ENCODE results near the gene LHX8.
A peak's percentile ranks its signal among the peaks of the same experiment; 100 is the strongest.
"Not testable (repeated sequence)": the region's sequence is repeated elsewhere in the genome, so short reads cannot be mapped to it uniquely, and the experiment has no call there.

The LHX8 gene

DNA sequence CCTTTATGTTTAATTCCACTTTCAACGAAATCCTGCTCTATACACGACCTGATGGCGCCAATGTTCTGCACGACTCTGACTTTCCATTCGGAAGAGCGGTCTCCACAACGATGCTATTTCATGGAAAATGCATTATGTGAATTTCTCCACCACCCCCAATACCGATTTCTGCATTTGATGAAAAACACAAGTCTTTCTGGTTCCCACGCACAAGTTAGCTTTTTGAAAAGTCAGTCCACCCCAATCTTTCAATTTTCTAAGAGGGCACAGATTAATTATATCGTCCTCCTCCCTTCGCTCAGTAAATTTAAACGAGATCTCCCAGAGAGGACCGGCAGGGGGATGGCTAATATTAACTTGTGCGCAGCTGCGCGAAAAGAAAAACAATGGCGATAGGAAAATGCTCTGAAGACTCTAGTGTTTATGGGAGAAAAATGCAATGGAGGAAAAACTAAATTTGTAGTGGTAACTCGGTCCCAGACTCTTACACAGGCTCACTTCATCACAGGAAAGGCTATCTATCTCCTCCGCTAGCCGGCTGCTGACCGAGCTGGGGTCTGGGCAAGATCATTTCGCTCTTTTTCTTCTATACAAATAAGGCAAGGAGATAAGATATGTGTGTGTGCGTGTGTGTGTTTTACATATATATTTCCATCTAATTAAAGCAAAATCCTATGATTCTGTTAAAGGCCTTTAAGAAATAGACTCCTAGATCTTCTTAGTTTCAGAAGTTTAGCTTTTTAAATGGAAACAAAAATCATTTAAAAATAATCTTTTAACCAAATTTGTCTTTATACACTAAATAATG lies 1.2 kb upstream of the LHX8 start:
- DNase-seq (ENCODE audit: low spot score), result peak; percentile 61

DNA sequence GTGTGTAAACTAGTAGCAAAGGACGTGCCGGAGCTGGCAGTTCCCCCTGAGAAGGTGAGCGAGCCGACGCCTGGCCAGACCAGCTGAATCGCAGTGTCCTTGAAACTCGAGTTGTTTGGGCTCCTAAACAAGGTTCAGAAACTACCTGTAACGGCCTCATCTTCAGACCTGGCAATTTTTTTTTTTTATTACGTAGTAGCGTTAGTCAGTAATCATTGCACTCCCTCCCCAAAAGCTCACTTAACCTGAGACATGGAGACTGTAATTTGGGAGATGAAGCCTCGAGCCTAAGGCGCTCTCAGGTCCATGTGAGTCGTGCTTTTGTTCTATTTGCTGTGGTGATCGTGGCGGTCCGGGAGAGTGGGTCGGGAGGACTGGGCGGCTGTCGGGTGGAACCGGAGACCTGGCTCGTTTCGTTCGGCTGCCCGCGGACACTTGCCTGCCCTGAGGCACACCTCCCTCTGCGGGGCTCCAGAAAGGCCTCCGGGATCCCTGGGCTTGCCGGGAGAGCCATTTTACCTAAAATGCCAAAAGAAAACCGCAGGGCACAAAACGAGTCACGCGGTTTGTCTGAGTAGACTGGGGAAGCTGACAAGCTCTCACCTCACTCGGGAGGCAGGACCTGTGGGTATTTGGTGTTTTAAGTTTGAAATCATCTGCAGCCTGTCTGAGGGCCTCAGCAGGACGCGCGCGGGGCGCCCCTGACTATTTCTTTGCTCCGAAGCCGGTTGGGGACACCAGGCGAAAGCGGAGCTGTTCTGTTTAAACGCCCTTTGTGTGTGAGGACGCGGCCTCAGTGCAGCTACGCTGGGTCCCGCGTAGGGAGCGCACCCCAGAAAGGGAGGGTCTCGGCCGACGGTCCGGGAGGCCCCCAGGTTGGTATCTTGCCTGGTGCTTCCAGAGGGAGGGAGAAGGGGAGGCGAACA lies 722 bp downstream of the LHX8 start:
- DNase-seq (ENCODE audit: low spot score), result peak; percentile 74

DNA sequence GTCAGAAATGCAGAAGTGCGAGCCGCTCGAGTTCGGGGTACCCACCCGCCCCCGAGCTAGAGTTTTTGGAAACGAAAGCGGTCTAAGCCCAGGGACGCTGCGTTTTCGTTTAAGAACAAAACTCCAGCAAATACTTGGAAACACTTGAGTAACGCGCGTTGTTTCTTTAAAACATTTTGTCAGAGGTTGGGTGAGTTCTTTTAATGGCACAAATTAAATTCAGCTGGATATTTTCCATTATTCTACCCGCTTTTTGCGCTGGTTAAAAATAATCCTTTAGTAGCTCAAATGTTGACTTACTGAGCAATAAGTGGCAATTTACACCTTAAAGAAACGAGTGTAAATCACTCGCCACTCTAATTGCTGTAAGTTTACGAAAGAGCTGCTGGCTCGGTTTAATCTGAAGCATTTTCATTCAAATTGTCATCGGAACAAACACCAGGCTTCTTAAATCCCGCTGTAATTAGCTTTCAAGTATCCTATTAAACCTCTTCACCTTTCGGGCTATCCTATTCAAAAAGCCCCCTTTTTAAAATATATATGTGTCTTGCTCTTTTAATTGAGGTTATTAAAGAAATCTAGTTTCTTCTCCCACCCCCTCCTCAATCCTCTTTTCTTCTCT lies 1.5 kb downstream of the LHX8 start:
- DNase-seq (ENCODE audit: low spot score), result no peak

DNA sequence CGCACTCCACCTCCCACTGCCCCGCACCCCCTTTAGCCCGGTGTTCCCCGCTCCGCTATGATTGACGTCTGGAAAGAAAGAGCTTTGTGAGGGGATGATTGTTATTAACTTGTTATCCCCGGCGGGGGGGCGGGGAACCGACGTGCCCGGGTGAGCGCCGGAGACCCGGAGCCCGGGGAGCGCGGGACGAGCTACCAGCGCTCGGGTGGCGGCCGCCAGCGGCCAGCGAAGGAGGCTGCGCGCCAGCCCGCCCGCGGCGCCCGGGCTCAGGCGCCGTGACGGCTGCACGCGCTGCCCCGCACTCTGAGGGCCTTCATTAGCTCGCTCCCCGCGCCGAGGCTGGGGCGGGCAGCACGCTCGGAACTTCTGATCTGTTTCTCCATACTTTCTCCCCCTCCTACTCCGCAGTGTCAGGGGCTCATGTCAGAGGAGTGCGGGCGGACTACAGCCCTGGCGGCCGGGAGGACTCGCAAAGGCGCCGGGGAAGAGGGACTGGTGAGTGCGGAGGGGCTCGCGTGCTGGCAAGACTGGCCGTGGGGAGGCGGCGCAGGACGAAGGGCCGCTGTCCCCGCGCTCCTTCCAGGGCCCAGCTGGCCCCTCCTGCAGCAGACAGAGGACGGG lies 2.1 kb downstream of the LHX8 start:
- DNase-seq (ENCODE audit: low spot score), result peak; percentile 66

DNA sequence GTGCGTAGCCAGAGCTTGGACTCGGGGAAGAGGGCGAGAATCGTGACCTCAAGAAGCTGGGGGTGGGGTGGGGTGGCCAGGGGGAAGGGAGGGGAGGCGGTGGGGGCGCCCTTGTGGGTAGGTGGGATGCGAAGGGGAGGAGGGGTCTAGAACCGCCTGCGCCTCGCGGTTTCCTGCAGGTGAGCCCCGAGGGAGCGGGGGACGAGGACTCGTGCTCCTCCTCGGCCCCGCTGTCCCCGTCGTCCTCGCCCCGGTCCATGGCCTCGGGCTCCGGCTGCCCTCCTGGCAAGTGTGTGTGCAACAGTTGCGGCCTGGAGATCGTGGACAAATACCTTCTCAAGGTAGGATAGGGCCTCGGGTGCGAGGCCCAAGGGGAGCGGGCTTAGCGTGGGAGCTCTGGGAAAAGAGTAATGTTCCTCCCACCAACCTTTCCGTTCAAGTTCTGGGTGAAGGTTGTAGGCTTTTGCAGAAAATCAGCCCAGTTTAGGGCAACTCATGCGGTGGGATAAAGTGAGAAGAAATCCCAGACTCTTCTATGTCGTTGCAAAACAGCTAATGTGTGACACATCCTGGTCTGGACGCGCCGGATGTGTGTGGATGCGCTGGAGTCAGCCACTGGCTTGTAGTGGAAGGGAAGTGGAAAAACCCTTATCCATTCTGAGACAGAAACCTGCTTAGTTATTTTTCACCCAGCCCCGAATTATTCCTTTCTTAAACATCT lies 2.9 kb downstream of the LHX8 start:
- peak; percentile 56 for DNase-seq (ENCODE audit: low spot score)

DNA sequence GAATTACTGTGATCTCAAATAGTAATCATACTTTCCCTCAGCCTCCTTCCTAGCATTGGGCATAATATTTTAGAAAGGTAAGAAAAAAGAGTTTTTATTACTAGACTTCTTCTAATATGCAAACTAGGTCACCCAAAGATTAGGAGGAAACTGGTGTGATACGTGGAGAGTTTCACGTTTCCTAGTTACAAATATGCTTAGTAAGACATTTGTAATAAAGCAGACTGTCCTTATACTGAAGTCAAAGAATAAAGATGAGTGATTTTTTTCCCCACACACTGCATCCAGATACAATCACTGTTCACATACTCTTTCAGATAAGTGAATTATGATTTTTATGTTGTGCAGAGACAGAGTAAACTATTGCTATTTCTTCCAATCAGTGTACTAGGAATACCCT lies 17.9 kb downstream of the LHX8 start:
- DNase-seq (ENCODE audit: low spot score), result no peak

DNA sequence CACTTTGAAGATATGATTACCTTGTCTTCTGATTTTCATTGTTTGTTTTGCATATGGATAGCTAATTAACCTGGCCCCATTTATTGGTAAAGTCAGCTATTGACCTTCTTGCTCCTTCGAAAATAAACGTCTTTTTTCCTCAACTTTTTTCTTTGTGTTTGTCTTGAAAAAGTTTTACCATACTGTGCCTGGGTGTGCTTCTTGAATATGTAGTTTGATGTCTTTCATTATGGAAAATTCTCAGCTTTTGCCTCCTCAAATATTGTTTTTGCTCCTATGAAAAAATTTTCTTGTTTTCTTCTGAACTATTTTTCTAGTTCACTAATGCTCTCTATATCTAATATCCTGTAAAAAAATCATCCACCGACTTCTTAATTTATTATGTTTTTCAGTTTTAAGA lies 25.0 kb downstream of the LHX8 start:
- no peak for DNase-seq (ENCODE audit: low spot score)

DNA sequence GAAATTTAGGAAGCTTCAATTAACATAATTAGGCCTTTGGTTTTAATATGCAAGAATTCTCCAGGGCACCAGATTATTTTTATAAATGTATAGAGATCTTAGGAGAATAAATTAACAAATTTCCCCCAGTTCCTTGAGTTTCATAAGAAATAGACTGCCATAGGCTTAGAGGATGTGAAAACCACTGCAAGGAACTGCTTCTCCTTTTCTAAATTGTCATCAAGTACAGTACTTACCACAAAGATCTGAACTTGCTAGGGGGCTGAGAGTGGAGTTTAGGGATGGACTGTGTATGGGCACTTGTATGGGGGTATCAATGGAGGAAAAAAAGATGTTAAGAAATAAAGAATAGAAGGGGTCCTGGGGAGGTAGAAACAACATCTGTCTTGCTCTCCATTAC lies 31.1 kb downstream of the LHX8 start:
- DNase-seq (ENCODE audit: low spot score), result no peak

DNA sequence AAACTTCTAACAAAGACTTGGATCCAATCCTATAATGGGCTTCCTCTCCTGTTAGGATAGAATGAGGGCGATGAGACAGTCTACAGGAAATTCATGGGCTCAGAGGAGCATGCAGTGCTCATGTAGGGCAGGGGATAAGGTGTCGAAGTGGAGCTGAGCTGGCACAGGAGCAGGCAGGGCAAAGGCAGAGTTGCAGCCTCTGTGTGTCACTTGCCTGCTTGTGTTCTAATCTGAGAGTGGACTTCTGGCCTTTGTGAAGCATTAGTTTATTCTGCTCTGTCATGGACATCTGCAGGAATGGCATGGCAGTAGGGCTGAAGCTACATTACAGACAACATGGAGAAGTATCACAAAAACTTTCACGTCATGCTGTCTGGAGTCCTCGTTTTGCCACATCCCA lies 32.6 kb downstream of the LHX8 start:
- no peak for DNase-seq (ENCODE audit: low spot score)

DNA sequence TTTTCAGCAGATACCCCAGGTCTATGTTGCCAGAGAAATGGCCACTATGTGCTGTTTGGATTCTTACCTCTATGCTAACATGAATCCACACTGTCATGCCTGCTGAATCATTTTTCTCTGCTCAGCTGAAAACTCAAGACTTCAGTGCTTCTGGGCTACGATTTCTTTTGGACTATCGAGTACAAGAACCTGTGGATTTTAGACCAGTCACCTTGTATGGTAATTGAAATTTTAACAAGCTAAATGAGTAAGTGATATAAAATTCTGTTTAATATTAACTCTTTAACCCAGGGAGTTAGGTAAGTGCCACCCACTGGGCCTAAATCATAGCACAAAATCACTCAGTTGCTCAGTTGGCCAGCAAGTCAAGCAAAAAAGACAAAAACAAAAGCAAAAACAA lies 35.8 kb downstream of the LHX8 start:
- no peak for DNase-seq (ENCODE audit: low spot score)

DNA sequence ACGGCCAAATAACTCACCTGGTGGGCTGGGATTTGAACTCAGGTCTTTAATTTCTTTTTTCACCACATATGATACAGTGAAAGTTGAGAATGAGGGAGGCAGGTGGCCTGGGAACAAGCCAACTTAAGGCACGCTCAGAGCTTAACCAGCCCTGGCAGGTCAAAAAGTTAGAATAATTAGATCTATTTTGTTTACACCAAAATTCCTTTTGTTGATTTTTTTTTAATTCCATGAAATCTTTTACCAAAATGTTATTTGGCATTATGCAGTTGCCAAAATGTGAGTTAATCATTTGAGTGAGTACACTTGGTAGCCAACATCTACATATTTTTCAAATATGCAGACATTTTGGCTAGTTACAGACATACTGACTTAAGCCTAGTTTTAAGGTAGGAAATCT lies 36.8 kb downstream of the LHX8 start:
- DNase-seq (ENCODE audit: low spot score), result no peak

DNA sequence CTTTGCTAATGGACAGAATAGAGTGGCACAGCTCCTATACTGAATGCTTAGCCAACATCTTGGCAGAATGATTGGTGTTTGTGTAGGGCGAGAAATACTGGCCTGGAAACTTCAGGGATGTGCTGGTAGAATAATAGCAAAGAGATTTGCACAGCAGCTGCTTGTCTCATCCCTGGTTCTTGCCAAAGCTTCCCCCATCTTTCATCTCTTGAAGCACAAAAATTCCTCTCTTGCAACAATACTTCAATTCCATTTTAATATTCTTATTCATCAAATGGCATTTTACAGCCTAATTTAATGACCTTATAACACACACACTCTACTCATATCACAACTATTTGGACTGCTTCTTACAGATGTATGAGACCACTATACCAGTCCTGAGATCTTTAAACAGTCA lies 37.7 kb downstream of the LHX8 start:
- DNase-seq (ENCODE audit: low spot score), result no peak

DNA sequence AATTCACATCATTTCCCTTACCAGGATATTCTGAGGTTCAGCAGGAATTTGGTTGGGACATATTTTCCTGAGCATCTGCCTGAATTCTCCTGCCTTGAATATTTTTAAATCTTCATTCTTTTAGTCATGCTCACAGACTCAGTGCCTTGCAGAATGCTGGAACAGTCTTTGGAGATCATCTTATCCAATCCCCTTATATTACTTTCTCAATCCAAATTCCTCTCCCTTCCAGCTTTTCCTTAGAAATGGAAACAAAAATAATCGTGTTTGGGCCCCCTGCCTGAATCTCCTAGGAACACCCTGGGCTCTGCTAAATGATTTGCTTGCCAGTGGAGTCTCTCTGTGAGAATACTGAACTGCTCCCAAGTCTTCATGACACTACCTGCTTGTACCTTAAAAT lies 38.4 kb downstream of the LHX8 start:
- DNase-seq (ENCODE audit: low spot score), result no peak

DNA sequence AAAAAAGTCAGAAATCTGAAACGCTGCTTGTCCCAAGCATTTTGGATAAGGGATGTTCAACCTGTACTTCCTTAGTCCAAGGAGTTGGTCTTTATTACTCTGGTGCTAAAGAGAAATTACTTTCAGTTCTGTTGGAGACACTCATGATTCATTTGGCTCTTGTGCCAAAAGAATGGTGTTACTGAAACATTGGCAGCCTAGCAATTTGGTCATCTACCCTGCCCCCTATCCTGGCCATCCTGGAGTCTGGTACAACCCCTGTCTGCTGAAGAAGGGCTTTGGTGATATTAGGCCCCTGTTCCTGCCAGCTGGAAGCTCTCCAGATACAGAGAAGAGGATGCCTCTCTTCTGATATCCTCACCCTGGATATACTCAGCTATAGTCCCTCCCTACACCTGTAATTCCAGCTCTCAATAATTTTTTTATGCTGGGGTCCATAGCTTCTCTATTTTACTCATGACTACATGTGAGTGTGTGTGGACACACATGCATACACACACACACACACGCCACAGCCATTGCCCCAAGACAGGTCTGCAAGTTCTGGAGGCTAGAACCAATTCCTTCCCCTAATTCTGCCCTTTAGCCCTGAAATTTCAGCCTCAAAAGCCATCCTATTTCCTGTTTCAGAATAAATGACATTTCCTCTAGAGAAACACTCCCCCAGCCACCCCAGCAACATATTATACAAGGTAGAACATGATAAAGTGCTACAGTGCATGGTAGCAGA lies 40.0 kb downstream of the LHX8 start:
- DNase-seq (ENCODE audit: low spot score), result no peak

DNA sequence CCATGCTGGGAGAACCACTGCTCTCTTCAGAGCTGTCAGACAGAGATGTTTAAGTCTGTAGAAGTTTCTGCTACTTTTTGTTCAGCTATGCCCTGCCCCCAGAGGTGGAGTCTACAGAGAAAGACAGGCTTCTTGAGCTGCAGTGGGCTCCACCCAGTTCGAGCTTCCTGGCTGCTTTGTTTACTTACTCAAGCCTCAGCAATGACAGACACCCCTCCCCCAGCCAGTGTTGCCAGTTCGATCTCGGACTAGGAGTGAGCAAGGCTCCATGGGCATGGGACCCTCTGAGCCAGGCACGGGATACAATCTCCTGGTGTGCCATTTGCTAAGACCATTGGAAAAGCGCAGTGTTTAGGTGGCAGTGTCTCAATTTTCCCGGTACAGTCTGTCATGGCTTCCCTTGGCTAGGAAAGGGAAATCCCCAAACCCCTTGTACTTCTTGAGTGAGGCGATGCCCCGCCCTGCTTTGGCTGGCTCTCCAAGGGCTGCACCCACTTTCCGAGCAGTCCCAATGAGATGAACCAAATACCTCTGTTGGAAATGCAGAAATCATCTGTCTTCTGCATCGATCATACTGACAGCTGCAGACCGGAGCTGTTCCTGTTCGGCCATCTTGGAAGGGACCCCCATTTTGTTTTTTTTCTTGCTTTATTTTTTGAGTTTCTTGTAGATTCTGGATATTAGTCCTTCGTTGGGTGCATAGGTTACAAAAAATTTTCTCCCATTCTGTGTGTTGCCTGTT lies 47.2 kb downstream of the LHX8 start:
- DNase-seq (ENCODE audit: low spot score), result not testable (repeated sequence)

DNA sequence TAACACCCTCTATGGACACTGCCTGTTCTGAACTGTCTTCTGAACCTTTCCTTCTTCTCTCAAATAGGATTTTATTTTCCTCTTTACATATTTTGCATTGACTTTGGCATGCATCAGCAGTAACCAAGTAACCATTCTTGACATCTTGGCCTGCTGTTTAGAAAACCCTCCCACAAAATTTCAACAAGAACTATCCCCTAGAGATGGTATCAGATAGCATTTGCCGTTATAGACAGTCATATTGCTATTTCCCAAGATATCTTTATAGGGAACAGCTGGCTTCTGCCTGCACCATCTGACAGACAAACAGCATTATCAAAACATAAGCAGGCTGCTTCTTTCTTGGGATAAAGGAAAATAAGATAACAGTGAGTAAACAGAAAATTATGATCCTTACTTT lies 54.7 kb downstream of the LHX8 start:
- no peak for DNase-seq (ENCODE audit: low spot score)

DNA sequence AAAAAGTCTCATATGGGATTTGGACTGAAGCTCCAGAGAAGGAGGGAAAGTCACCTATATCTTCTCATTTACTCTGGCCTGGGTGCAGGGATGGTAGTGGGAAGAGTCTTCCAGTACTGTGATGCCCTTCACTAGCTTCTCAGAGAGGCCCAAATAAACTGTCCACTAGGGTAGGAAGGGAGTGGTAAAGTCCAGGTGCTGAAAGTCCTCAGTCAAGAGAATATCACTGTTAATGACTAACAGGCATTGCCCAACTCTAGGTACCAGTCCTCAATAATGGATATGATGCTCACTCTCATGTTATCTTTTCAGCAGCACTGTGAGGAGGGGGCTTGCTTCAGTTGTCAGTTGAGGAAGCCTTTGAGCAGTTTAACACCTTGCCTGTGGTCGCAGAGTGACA lies 64.0 kb downstream of the LHX8 start:
- DNase-seq (ENCODE audit: low spot score), result no peak

DNA sequence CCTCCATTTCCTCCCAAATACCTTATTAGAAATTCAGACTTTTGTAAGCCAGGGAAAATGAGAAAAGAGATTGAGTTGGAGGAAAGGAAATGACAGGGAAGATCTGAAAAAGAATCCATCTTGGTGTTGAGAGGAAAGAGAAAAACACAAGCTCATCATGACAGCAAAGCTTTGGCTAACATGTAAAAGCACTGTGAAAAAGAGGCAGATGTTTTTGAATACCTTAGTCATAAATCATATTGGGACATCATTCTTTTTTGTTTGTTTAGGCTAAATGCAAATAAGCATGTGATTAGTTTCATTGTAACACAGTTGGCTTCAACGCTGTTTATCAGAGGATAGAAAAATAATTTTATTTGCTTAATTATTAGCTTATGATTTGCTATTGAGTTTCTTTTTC lies 64.6 kb downstream of the LHX8 start:
- no peak for DNase-seq (ENCODE audit: low spot score)

DNA sequence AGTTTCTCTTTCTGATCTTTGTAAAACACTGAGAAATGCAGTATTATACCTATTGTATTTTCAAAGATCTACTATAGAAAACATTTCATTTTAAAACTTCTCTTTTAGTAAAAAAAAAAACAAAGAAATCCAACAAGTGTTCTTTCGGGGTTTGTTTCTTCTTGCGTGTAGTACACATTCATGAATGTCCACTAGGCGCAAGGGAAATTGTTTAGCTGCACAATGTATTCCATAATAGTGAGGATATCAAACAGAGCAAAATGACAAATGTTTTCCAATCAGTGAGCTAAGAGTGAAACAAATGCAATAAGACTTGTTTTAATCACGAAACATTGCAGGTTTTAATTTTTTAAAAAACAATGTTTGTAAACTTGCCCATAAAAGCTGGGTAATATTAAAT lies 68.6 kb downstream of the LHX8 start:
- DNase-seq (ENCODE audit: low spot score), result no peak
